Mesendoderm (in vitro differentiated cells): ENCODE measurements around the gene SUPT5H.

Experiments
- DNase-seq: peaks from one replicate; pipeline ENCODE4 v3.0.0; 2013
- H2AK5ac ChIP-seq: 2 replicates; pipeline ENCODE4 v1.6.1; 2013; ENCODE audit warnings: low read length, inconsistent platforms
- H2BK120ac ChIP-seq: 2 replicates; pipeline ENCODE4 v1.6.1; 2013; ENCODE audit warnings: low read depth, mild to moderate bottlenecking, low read length, moderate library complexity, mixed read lengths
- H2BK15ac ChIP-seq: replicated peaks from 2 replicates; pipeline ENCODE4 v1.6.1; 2013; ENCODE audit warnings: low read depth, mild to moderate bottlenecking, moderate library complexity
- H2BK5ac ChIP-seq: 2 replicates; pipeline ENCODE4 v1.6.1; 2013; ENCODE audit warnings: low read length, inconsistent platforms
- H3K18ac ChIP-seq: 2 replicates; pipeline ENCODE4 v1.6.1; 2013; ENCODE audit warnings: mild to moderate bottlenecking, low read length, mixed read lengths
- H3K23ac ChIP-seq: one replicate; pipeline ENCODE4 v1.6.1; 2013; ENCODE audit warnings: low read length
- H3K27ac ChIP-seq: 2 replicates; pipeline ENCODE4 v1.5.1; 2013; ENCODE audit warnings: low read depth, mild to moderate bottlenecking, inconsistent platforms, low read length, moderate library complexity
- H3K27me3 ChIP-seq: 2 replicates; pipeline ENCODE4 v1.6.1; 2013; ENCODE audit warnings: low read length, control low read depth, mild to moderate bottlenecking, inconsistent platforms; ENCODE audit not compliant: insufficient read depth, poor library complexity
- H3K36me3 ChIP-seq: 2 replicates; pipeline ENCODE4 v1.6.1; 2013; ENCODE audit warnings: low read length, inconsistent platforms; ENCODE audit not compliant: control insufficient read depth, insufficient read depth
- H3K4ac ChIP-seq: one replicate; pipeline ENCODE4 v1.6.1; 2013; ENCODE audit warnings: low read depth, mild to moderate bottlenecking, low read length, moderate library complexity
- H3K4me1 ChIP-seq: 2 replicates; pipeline ENCODE4 v1.6.1; 2013; ENCODE audit warnings: low read depth, low read length, inconsistent platforms; ENCODE audit not compliant: control insufficient read depth
- H3K4me2 ChIP-seq: 2 replicates; pipeline ENCODE4 v1.6.1; 2013; ENCODE audit warnings: low read length
- H3K4me3 ChIP-seq: 2 replicates; pipeline ENCODE4 v1.5.1; 2013; ENCODE audit warnings: mild to moderate bottlenecking, low read length
- H3K56ac ChIP-seq: one replicate; pipeline ENCODE4 v1.6.1; 2013; ENCODE audit warnings: low read length
- H3K79me1 ChIP-seq: 2 replicates; pipeline ENCODE4 v1.6.1; 2013; ENCODE audit warnings: low read length, inconsistent platforms
- H3K79me2 ChIP-seq: 2 replicates; pipeline ENCODE4 v1.6.1; 2013; ENCODE audit warnings: mild to moderate bottlenecking, low read length; ENCODE audit not compliant: control insufficient read depth, insufficient read depth
- H3K9ac ChIP-seq: 2 replicates; pipeline ENCODE4 v1.6.1; 2013; ENCODE audit warnings: low read length, inconsistent platforms
- H4K5ac ChIP-seq: one replicate; pipeline ENCODE4 v1.6.1; 2013; ENCODE audit warnings: low read length
- H4K8ac ChIP-seq: one replicate; pipeline ENCODE4 v1.6.1; 2013; ENCODE audit warnings: low read depth, mild to moderate bottlenecking, control low read depth, low read length, moderate library complexity
- WGBS: extraction: QIAGEN DNeasy Blood & Tissue Kit; methylation state at CpG from one replicate; pipeline ENCODE4 v1.1.7; 2013; ENCODE audit warnings: low lambda C conversion rate, missing lambda C conversion rate; ENCODE audit not compliant: insufficient coverage; ENCODE audit errors: extremely low coverage; 5-methylcytosine and 5-hydroxymethylcytosine counted together

Gene SUPT5H

GRCh38 chr19:39422020-39422419, 23.4 kb upstream of the SUPT5H start:
- peaks cover 37% of the 10 kb centered on the region for H3K36me3 ChIP-seq
- H3K4me3 ChIP-seq = no peak overlapping the region
- H2BK15ac ChIP-seq = no peak overlapping the region
- no CpG with 5 or more reads among the region's 5 CpGs for WGBS
- H3K27ac ChIP-seq = no peak overlapping the region
- H3K79me1 ChIP-seq = peaks cover 6% of the 10 kb centered on the region
- H2BK5ac ChIP-seq = no peak overlapping the region
- H3K27me3 ChIP-seq = no peaks in the 10 kb centered on the region
- no peak overlapping the region for H3K56ac ChIP-seq
- no peak overlapping the region for H4K5ac ChIP-seq
- no peaks in the 10 kb centered on the region for H3K4me1 ChIP-seq
- H3K18ac ChIP-seq = no peak overlapping the region
- no peaks in the 10 kb centered on the region for H3K79me2 ChIP-seq
- H2AK5ac ChIP-seq = no peak overlapping the region
- no peak overlapping the region for H2BK120ac ChIP-seq
- no peak overlapping the region for H3K4me2 ChIP-seq
- no peak overlapping the region for H3K23ac ChIP-seq
- H3K9ac ChIP-seq = no peak overlapping the region
- no peak overlapping the region for H4K8ac ChIP-seq
- DNase-seq = no peak
- no peak overlapping the region for H3K4ac ChIP-seq

- H3K27ac ChIP-seq = no peak overlapping the region
- H3K4me2 ChIP-seq = no peak overlapping the region
- H3K36me3 ChIP-seq = peaks cover 37% of the 10 kb centered on the region
- no peaks in the 10 kb centered on the region for H3K79me2 ChIP-seq
- DNase-seq = no peak
- H3K18ac ChIP-seq = no peak overlapping the region
- no CpG with 5 or more reads among the region's 35 CpGs for WGBS
- H2BK15ac ChIP-seq = no peak overlapping the region
- peaks cover 6% of the 10 kb centered on the region for H3K79me1 ChIP-seq
- H3K27me3 ChIP-seq = no peaks in the 10 kb centered on the region
- no peak overlapping the region for H4K5ac ChIP-seq
- no peak overlapping the region for H3K4me3 ChIP-seq
- no peak overlapping the region for H2BK5ac ChIP-seq
- H3K4me1 ChIP-seq = peaks cover 3% of the 10 kb centered on the region
- H3K4ac ChIP-seq = no peak overlapping the region
- no peak overlapping the region for H2AK5ac ChIP-seq
- no peak overlapping the region for H4K8ac ChIP-seq
- H3K9ac ChIP-seq = no peak overlapping the region
- no peak overlapping the region for H3K23ac ChIP-seq
- no peak overlapping the region for H2BK120ac ChIP-seq
- H3K56ac ChIP-seq = no peak overlapping the region
Observed at GRCh38 chr19:39423258-39424086, 21.9 kb upstream of the SUPT5H start.

- Histone ChIP-seq H3K79me2 (no peaks in the 10 kb centered on the region), H2BK120ac (no peak overlapping the region), H4K8ac (no peak overlapping the region), H3K36me3 (peaks cover 32% of the 10 kb centered on the region), H3K4me3 (no peak overlapping the region), H2AK5ac (no peak overlapping the region), H3K79me1 (peaks cover 4% of the 10 kb centered on the region), H3K4me1 (peaks cover 6% of the 10 kb centered on the region), H3K9ac (no peak overlapping the region), H3K4ac (no peak overlapping the region), H3K18ac (no peak overlapping the region), H3K4me2 (no peak overlapping the region), H4K5ac (no peak overlapping the region), H3K27me3 (no peaks in the 10 kb centered on the region), H3K23ac (no peak overlapping the region), H2BK15ac (no peak overlapping the region), H2BK5ac (no peak overlapping the region), H3K56ac (no peak overlapping the region), H3K27ac (no peak overlapping the region)
- WGBS = no CpG with 5 or more reads among the region's 16 CpGs
- DNase-seq = no peak
Observed at GRCh38 chr19:39424934-39425333, 20.4 kb upstream of the SUPT5H start.

GRCh38 chr19:39425744-39426143, 19.6 kb upstream of the SUPT5H start:
- no peak overlapping the region for H3K4me3 ChIP-seq
- H3K4me2 ChIP-seq = no peak overlapping the region
- H3K4ac ChIP-seq = no peak overlapping the region
- H3K27ac ChIP-seq = no peak overlapping the region
- no peak overlapping the region for H4K5ac ChIP-seq
- H3K36me3 ChIP-seq = peaks cover 30% of the 10 kb centered on the region
- H2BK15ac ChIP-seq = no peak overlapping the region
- H3K9ac ChIP-seq = no peak overlapping the region
- H2BK120ac ChIP-seq = no peak overlapping the region
- no peak overlapping the region for H3K23ac ChIP-seq
- no peak overlapping the region for H3K56ac ChIP-seq
- no peaks in the 10 kb centered on the region for H3K27me3 ChIP-seq
- no peak overlapping the region for H4K8ac ChIP-seq
- H2AK5ac ChIP-seq = no peak overlapping the region
- WGBS = 100% methylated on average over 3 of the region's 7 CpGs
- no peak overlapping the region for H3K18ac ChIP-seq
- H2BK5ac ChIP-seq = no peak overlapping the region
- H3K79me2 ChIP-seq = no peaks in the 10 kb centered on the region
- peaks cover 6% of the 10 kb centered on the region for H3K4me1 ChIP-seq
- no peak for DNase-seq
- peaks cover 4% of the 10 kb centered on the region for H3K79me1 ChIP-seq

GRCh38 chr19:39426170-39426569, 19.2 kb upstream of the SUPT5H start:
- H3K23ac ChIP-seq = no peak overlapping the region
- H3K18ac ChIP-seq = no peak overlapping the region
- no peak for DNase-seq
- peaks cover 28% of the 10 kb centered on the region for H3K36me3 ChIP-seq
- no peak overlapping the region for H3K4ac ChIP-seq
- H2BK5ac ChIP-seq = no peak overlapping the region
- no peak overlapping the region for H2BK15ac ChIP-seq
- H3K79me1 ChIP-seq = peaks cover 4% of the 10 kb centered on the region
- H3K4me1 ChIP-seq = peaks cover 8% of the 10 kb centered on the region
- H2AK5ac ChIP-seq = no peak overlapping the region
- no peaks in the 10 kb centered on the region for H3K79me2 ChIP-seq
- no CpG with 5 or more reads among the region's 5 CpGs for WGBS
- H4K5ac ChIP-seq = no peak overlapping the region
- no peak overlapping the region for H3K9ac ChIP-seq
- H2BK120ac ChIP-seq = no peak overlapping the region
- no peak overlapping the region for H3K4me2 ChIP-seq
- H3K4me3 ChIP-seq = no peak overlapping the region
- no peak overlapping the region for H4K8ac ChIP-seq
- H3K27me3 ChIP-seq = no peaks in the 10 kb centered on the region
- H3K27ac ChIP-seq = no peak overlapping the region
- H3K56ac ChIP-seq = no peak overlapping the region

- WGBS = no CpG with 5 or more reads among the region's 11 CpGs
- no peak for DNase-seq
- no peak overlapping the region for H4K5ac ChIP-seq
- no peak overlapping the region for H3K23ac ChIP-seq
- H3K27me3 ChIP-seq = no peaks in the 10 kb centered on the region
- no peak overlapping the region for H3K4me3 ChIP-seq
- H3K56ac ChIP-seq = no peak overlapping the region
- no peak overlapping the region for H2BK120ac ChIP-seq
- H3K18ac ChIP-seq = no peak overlapping the region
- H3K9ac ChIP-seq = no peak overlapping the region
- no peak overlapping the region for H3K4ac ChIP-seq
- no peak overlapping the region for H4K8ac ChIP-seq
- H3K36me3 ChIP-seq = peaks cover 25% of the 10 kb centered on the region
- no peak overlapping the region for H3K4me2 ChIP-seq
- no peak overlapping the region for H3K27ac ChIP-seq
- peaks cover 4% of the 10 kb centered on the region for H3K79me1 ChIP-seq
- H2AK5ac ChIP-seq = no peak overlapping the region
- H3K79me2 ChIP-seq = no peaks in the 10 kb centered on the region
- peaks cover 8% of the 10 kb centered on the region for H3K4me1 ChIP-seq
- H2BK5ac ChIP-seq = no peak overlapping the region
- no peak overlapping the region for H2BK15ac ChIP-seq
Observed at GRCh38 chr19:39427707-39428106, 17.7 kb upstream of the SUPT5H start.
